Eye (tissue), 1 donor: ENCODE results near the gene ZFP36.

Experiments
- DNase-seq: peaks from one replicate; pipeline ENCODE4 v3.0.0-alpha.2; 2015

Gene ZFP36

GRCh38 chr19:39407660-39408391, 1.2 kb downstream of the ZFP36 start:
- DNase-seq, result no peak

GRCh38 chr19:39408392-39409207, 2.0 kb downstream of the ZFP36 start:
- DNase-seq, result no peak

- DNase-seq, result peak; percentile 64
Measured at GRCh38 chr19:39409208-39410016, 2.8 kb downstream of the ZFP36 start.

GRCh38 chr19:39410017-39410830, 3.6 kb downstream of the ZFP36 start:
- peak; percentile 65 for DNase-seq

GRCh38 chr19:39410831-39411080, 4.1 kb downstream of the ZFP36 start:
- DNase-seq, result no peak

- DNase-seq, result no peak
Measured at GRCh38 chr19:39411081-39411831, 4.6 kb downstream of the ZFP36 start.

- peak; percentile 97 for DNase-seq
Measured at GRCh38 chr19:39411832-39412099, 5.1 kb downstream of the ZFP36 start.

- DNase-seq, result peak; percentile 99
Measured at GRCh38 chr19:39412100-39412866, 5.6 kb downstream of the ZFP36 start, which contains the start of gene PLEKHG2. Gene PLEKHG2, plus strand, starts transcription at chr19:39412669. Its CDS starts 1,418 bp downstream, at chr19:39414087.

GRCh38 chr19:39412867-39413271, 6.2 kb downstream of the ZFP36 start:
- DNase-seq, result no peak

GRCh38 chr19:39413272-39413910, 6.7 kb downstream of the ZFP36 start:
- peak; percentile 90 for DNase-seq

- DNase-seq, result no peak
Measured at GRCh38 chr19:39413911-39414608, 7.4 kb downstream of the ZFP36 start.

- no peak for DNase-seq
Measured at GRCh38 chr19:39415111-39416046, 8.7 kb downstream of the ZFP36 start.

GRCh38 chr19:39416152-39417120, 9.8 kb downstream of the ZFP36 start:
- DNase-seq, result no peak

GRCh38 chr19:39417463-39418181, 11.0 kb downstream of the ZFP36 start:
- no peak for DNase-seq

GRCh38 chr19:39419003-39419402, 12.4 kb downstream of the ZFP36 start:
- no peak for DNase-seq

- DNase-seq, result no peak
Measured at GRCh38 chr19:39420769-39421168, 14.1 kb downstream of the ZFP36 start.

- no peak for DNase-seq
Measured at GRCh38 chr19:39422020-39422419, 15.4 kb downstream of the ZFP36 start.
